Activated T-helper 17 cell treated with anti-CD3 and anti-CD28 coated beads, Interleukin-2, amount 50 U/mL, for 72 hours (primary cell): ENCODE data around the gene POU2AF2. TPM values are rescaled to one million over a fixed set of nuclear protein-coding genes. Genes with fewer than 3 reads are reported as not detected.
"Not testable (repeated sequence)": the region's sequence is repeated elsewhere in the genome, so short reads cannot be mapped to it uniquely, and the experiment has no call there.

Experiments used
- ATAC-seq: fragments of 150-1000 bp; cut with Tn5 transposase; replicated peaks from 2 replicates; pipeline ENCODE4 v1.10.0; 2021; ENCODE audit warnings: mild to moderate bottlenecking, moderate library complexity
- H3K27ac Mint-ChIP-seq: one replicate; pipeline ENCODE4 v1.8.0; 2022; ENCODE audit warnings: mixed read lengths
- H3K27me3 Mint-ChIP-seq: one replicate; pipeline ENCODE4 v1.8.0; 2022; ENCODE audit warnings: mixed read lengths
- H3K36me3 Mint-ChIP-seq: one replicate; pipeline ENCODE4 v1.8.0; 2022; ENCODE audit warnings: low read depth, mild to moderate bottlenecking, mixed read lengths
- H3K4me1 Mint-ChIP-seq: one replicate; pipeline ENCODE4 v1.8.0; 2022; ENCODE audit warnings: mixed read lengths
- H3K4me3 Mint-ChIP-seq: one replicate; pipeline ENCODE4 v1.8.0; 2022; ENCODE audit warnings: mild to moderate bottlenecking, mixed read lengths
- H3K9me3 Mint-ChIP-seq: one replicate; pipeline ENCODE4 v1.8.0; 2022; ENCODE audit warnings: mixed read lengths
- total RNA-seq, 2 donors: library from RNA; stranded (reverse); gene quantifications; one replicate each; pipeline ENCODE4 v1.2.3, GENCODE V29; 2022

POU2AF2 gene
- total RNA-seq, 2 donors from 2014 or later = 0.42 TPM; not detected in 1

DNA sequence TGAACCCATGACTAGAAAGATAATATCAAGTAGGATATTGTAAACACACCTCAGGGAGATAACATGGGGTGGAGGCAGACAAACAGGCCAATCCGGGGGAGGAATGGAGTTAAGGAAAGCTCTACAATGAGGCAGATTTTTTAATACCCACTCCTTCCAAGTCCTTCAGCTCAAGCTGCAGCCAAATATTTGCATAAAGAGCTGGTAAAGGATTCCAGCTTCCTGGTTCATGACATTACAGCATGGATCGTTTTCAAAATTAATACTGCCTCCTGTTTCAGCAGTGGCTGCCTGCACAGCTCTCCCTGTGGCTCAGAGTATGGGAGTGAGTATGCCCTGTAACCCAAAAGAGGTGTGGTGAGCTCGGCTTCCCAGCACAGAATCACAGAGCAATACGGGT, 57.9 kb downstream of the POU2AF2 start:
- Mint-ChIP-seq H3K27me3 (peaks cover 65% of the 10 kb centered on the region), H3K27ac (no peak overlapping the region), H3K36me3 (no peaks in the 10 kb centered on the region), H3K4me1 (no peaks in the 10 kb centered on the region), H3K9me3 (no peaks in the 10 kb centered on the region), H3K4me3 (no peak overlapping the region)
- ATAC-seq = no peak

DNA sequence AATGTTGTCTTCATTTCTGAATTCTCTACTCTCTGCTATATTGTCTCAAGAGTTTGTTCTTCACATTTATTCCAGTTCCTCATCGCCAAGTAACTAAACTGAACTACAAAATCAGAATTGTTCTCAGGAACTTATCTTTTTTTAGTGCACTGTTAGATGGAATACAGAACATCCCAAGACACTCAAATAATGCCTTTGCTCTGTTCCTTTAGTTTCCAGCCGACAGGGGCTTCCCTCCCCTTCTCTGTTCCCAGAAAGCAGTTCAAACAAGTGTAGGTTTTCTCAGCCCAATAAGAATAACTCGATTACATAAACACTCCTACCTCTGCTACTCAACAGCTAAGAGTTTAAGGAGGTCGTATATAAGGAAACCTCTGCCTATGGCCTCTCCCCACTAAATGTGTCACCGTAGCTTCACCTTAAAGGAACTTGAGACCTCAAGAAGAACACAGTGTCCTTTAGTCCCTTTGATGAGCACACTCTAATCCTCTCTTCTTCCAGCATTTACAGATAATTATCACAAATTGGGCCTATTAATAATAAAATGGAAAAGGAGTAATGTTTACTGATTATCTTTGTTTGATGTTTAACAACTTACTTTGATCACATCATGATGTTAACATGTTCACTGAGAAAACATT, 59.8 kb downstream of the POU2AF2 start:
- Mint-ChIP-seq H3K9me3 (no peaks in the 10 kb centered on the region), H3K36me3 (no peaks in the 10 kb centered on the region), H3K27ac (no peak overlapping the region), H3K4me1 (no peaks in the 10 kb centered on the region), H3K4me3 (no peak overlapping the region), H3K27me3 (peaks cover 62% of the 10 kb centered on the region)
- ATAC-seq = no peak

DNA sequence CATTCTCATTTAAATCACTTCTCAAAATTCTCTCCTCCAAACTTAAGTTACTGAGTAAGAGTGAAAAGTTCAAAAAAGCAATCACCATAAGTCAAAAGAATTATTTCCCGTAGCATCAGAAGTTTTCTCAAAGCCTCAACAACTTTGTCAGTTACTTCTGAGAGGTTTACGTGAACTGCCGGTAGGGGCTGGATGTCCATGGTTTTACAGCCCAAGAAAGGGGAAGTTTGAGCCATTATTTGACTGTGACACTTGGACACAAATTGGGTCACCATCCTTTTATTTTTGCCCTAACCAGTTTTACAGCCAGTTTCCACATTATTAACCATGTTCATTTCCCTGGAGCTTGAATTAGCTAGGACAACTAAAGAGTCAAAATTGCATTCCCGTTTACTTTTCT, 60.4 kb downstream of the POU2AF2 start:
- Mint-ChIP-seq H3K4me1 (no peaks in the 10 kb centered on the region), H3K27me3 (peaks cover 56% of the 10 kb centered on the region), H3K27ac (no peak overlapping the region), H3K9me3 (no peaks in the 10 kb centered on the region), H3K4me3 (no peak overlapping the region), H3K36me3 (no peaks in the 10 kb centered on the region)
- ATAC-seq = no peak

DNA sequence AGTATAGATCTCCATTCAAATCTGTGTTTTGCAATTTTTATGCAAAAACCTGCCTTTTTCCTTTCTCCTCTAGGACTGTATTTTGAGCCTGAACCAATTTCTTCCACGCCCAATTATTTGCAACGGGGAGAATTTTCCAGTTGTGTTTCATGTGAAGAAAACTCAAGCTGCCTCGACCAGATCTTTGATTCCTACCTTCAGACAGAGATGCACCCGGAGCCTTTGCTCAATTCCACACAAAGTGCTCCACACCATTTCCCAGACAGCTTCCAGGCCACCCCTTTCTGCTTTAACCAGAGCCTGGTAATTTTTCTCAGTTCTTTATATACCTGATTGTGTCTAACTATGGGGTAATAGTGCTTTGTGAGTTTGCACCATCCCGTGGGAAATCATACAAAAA, 60.8 kb downstream of the POU2AF2 start:
- no peaks in the 10 kb centered on the region for H3K9me3 Mint-ChIP-seq
- H3K27ac Mint-ChIP-seq = no peak overlapping the region
- H3K36me3 Mint-ChIP-seq = no peaks in the 10 kb centered on the region
- no peak for ATAC-seq
- H3K27me3 Mint-ChIP-seq = peaks cover 54% of the 10 kb centered on the region
- no peak overlapping the region for H3K4me3 Mint-ChIP-seq
- no peaks in the 10 kb centered on the region for H3K4me1 Mint-ChIP-seq

DNA sequence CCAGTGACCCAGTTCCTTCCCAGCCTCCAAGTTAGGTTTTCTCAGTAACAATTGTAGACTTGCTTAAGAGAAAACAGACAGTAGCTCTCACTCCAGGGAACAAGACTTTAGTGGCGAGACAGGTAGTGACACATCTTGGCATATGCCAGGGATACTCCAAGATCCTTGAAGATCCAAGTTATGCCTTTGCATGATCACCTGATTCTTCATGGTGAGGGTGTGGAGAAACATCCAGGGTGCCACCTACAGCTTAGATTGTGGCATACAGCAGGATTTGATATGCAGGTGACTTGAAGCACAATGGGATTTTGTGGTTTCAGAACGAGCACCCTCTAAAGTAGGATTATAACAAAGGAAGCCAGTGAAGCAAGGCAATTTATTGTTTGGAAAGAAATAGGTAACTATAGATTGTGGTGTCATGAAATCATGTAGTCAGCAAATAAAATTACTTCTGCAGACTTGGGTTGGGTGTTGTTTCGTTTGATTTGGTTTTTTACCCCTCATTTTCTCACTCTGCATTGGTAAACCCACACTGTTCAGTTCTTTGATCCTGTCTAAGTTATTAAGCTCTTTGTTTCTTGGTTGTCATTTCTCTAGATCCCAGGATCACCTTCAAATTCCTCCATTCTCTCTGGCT, 62.1 kb downstream of the POU2AF2 start:
- no peak overlapping the region for H3K4me3 Mint-ChIP-seq
- ATAC-seq = no peak
- H3K9me3 Mint-ChIP-seq = no peaks in the 10 kb centered on the region
- H3K36me3 Mint-ChIP-seq = no peaks in the 10 kb centered on the region
- H3K27ac Mint-ChIP-seq = no peak overlapping the region
- H3K4me1 Mint-ChIP-seq = no peaks in the 10 kb centered on the region
- H3K27me3 Mint-ChIP-seq = peaks cover 50% of the 10 kb centered on the region

DNA sequence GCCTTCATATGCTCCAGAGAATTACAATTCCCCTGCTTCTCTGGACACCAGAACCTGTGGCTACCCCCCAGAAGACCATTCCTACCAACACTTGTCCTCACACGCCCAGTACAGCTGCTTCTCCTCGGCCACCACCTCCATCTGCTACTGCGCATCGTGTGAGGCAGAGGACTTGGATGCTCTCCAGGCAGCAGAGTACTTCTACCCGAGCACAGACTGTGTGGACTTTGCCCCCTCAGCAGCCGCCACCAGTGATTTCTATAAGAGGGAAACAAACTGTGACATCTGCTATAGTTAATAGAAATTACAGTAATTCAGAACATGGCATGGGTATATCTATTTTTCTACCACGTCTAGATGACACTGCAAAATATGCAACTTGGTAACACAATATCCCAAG, 62.6 kb downstream of the POU2AF2 start:
- H3K4me3 Mint-ChIP-seq = no peak overlapping the region
- no peaks in the 10 kb centered on the region for H3K4me1 Mint-ChIP-seq
- ATAC-seq = no peak
- peaks cover 49% of the 10 kb centered on the region for H3K27me3 Mint-ChIP-seq
- no peaks in the 10 kb centered on the region for H3K9me3 Mint-ChIP-seq
- H3K27ac Mint-ChIP-seq = no peak overlapping the region
- H3K36me3 Mint-ChIP-seq = no peaks in the 10 kb centered on the region

DNA sequence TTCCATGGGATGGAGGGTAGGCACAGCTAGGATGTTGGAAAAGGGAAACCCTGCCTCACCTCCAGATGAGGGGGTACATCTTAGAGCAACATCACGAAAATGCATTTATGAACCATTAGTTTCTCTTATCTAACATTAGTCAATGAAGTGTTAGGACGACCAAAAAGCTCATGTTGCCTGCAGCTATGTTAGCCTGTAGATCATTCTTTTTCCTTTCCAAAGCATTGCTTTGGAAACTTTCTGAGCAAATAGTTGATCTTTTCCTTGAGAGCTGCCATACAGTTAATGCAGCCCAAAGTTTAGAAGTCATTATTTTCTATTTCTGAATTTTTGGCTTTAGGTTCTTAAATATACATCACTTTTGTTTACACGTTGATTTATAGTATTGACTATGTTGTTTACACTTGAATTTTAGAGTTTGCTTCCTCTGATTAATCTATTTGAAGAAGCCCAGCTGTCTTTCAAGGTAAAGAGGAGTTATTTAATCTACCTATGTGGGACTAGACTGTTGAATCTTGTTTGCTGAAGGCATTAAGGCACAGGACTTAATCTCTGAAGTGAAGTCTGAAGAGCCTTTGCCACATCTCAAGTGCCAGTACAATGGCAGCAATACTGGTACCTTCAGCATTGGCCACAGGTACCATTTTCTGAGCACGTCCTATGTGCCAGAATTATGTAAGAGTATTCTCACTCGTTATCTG, 63.8 kb downstream of the POU2AF2 start:
- Mint-ChIP-seq H3K27me3 (peaks cover 52% of the 10 kb centered on the region), H3K4me3 (no peak overlapping the region), H3K9me3 (no peaks in the 10 kb centered on the region), H3K4me1 (no peaks in the 10 kb centered on the region), H3K27ac (no peak overlapping the region), H3K36me3 (no peaks in the 10 kb centered on the region)
- no peak for ATAC-seq

DNA sequence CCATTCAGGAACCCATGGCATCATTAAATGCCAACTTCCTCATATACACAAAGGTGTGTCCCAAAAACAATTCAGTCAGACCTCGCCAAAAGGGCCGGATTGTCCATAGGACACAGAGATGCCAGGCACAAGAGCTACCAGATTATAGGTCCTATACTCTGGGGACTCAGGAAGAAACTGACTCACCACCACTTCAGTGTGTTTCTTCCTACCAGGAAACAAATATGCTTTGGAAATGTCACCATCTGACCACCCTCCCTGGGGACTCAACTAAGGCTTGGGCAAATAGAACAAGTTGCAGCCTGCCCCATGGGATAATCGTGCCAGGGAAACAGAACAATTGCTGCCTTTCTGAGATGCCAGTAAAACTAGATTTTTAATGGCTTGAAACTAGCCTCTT, 64.6 kb downstream of the POU2AF2 start:
- H3K36me3 Mint-ChIP-seq = no peaks in the 10 kb centered on the region
- no peak overlapping the region for H3K27ac Mint-ChIP-seq
- H3K4me1 Mint-ChIP-seq = no peaks in the 10 kb centered on the region
- no peak overlapping the region for H3K4me3 Mint-ChIP-seq
- ATAC-seq = no peak
- peaks cover 53% of the 10 kb centered on the region for H3K27me3 Mint-ChIP-seq
- H3K9me3 Mint-ChIP-seq = no peaks in the 10 kb centered on the region

DNA sequence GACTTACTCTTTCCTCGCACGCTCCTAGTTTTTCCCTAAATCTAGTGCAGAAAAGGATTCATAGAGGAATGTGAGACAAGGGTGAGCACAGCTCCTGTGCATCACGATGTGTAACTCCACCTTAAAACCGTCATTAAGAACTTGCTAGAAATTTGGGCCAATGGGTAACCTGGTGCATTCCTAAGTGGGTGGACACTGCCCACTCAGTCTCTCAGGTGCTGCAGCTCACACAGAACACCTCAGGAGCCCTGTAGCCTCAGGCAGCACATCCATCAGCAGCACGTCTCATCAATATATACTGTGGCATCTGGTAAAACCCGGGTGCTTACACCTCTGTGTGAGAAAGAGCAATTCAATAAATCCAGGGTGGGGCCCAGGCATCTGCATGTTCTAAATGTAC, 65.2 kb downstream of the POU2AF2 start:
- no peaks in the 10 kb centered on the region for H3K4me1 Mint-ChIP-seq
- ATAC-seq = no peak

DNA sequence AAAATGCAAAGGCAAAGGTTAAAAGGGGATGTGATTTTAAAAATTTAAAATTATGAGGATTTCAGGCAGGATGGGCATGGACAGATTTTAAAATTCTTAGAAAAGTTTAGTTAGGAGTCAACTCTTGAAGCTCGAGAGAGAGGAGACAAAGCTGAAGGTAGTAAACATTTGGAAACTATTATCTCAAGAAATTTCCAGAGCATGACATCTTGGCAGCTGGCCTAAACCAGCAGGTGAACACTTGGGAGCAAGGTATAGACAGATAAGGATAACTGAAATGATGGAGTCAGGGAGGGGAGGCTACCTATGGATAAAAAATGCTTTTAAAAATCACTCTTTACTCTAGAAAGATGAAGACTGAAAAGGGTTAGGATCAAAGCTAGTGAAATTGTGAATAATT, 66.6 kb downstream of the POU2AF2 start:
- Mint-ChIP-seq H3K27ac (no peak overlapping the region), H3K27me3 (peaks cover 36% of the 10 kb centered on the region), H3K36me3 (no peaks in the 10 kb centered on the region), H3K9me3 (no peaks in the 10 kb centered on the region), H3K4me1 (no peaks in the 10 kb centered on the region), H3K4me3 (no peak overlapping the region)
- no peak for ATAC-seq

More for the DNA sequence above, 65.2 kb downstream of the POU2AF2 start:
- Mint-ChIP-seq H3K9me3 (no peaks in the 10 kb centered on the region), H3K36me3 (no peaks in the 10 kb centered on the region), H3K27ac (no peak overlapping the region), H3K4me3 (no peak overlapping the region), H3K27me3 (peaks cover 48% of the 10 kb centered on the region)

DNA sequence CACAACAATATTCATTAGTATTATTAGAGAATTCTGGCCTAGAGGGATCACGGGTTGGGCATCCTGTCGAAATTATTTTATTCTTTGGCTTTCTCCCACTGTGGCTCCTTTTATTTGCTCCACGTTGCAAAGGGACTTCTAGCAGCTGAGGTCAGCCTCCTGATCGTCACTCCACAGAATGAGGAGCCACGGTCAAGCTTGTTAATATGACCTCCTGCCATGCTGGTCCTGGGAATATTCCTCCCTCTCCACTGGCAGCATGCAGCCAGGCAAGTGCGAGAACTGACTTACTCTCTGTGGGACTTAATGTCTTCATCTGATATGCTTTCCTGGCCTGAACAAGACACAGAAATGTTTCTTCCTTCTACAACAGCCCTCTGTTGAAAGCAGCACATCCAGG, 73.8 kb downstream of the POU2AF2 start:
- H3K27ac Mint-ChIP-seq = no peak overlapping the region
- no peaks in the 10 kb centered on the region for H3K4me1 Mint-ChIP-seq
- H3K36me3 Mint-ChIP-seq = no peaks in the 10 kb centered on the region
- peaks cover 20% of the 10 kb centered on the region for H3K27me3 Mint-ChIP-seq
- H3K9me3 Mint-ChIP-seq = no peaks in the 10 kb centered on the region
- ATAC-seq = no peak
- H3K4me3 Mint-ChIP-seq = no peak overlapping the region

DNA sequence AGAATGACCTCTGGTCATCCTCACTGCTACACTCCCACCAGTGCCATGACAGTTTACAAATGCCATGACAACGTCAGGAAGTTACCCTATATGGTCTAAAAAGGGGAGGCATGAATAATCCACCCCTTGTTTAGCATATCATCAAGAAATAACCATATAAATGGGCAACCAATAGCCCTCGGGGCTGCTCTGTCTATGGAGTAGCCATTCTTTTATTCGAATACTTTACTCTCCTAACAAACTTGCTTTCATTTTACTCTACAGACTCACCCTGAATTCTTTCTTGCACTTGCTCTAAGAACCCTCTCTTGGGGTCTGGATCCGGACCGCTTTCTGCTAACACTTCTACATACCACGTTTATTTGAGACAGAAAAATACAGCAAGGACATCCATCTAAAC, 74.7 kb downstream of the POU2AF2 start:
- H3K27ac Mint-ChIP-seq, H3K36me3 Mint-ChIP-seq, H3K4me3 Mint-ChIP-seq, H3K9me3 Mint-ChIP-seq, H3K4me1 Mint-ChIP-seq, ATAC-seq: not testable (repeated sequence)
- peaks cover 19% of the 10 kb centered on the region for H3K27me3 Mint-ChIP-seq

DNA sequence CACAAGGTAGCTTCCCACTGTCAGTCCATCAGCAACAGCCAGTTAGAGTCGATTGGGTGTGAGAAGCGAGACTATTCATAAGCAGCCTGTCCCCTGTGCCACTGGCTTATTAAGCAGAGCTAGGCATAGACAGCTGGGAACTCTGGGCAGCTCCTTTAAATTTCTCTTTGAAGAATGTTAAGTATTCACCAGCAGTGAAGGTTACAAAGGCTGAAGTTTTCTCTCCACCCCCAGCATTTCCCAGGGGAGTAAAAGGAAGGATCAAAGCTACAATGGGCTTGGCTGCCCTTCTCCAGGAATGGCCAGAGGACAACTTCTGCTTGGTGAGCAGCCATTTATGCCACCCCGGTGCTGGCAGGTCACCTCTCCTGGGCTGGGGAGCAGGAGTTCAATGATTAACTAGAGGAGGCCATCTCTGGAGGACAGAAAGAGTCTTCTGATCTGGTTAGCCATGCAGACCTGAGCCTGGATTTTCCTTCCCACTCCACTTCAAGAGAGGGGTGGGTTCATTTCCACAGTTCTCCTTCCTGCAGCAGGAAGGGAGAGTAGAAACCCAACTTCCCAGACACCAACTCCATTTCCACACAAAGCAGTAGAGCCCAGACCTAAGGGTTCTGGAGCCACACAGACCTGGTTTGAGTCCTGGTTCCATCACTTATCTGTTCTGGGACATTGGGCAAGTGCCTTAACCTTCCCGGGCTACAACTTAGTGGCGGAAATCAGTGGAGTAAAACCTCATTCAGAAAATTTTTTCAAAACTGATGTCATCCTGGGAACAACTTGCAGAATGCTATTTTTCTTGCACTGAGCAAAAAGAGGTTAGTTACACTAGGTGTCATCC, 75.4 kb downstream of the POU2AF2 start:
- H3K4me1 Mint-ChIP-seq = no peaks in the 10 kb centered on the region

DNA sequence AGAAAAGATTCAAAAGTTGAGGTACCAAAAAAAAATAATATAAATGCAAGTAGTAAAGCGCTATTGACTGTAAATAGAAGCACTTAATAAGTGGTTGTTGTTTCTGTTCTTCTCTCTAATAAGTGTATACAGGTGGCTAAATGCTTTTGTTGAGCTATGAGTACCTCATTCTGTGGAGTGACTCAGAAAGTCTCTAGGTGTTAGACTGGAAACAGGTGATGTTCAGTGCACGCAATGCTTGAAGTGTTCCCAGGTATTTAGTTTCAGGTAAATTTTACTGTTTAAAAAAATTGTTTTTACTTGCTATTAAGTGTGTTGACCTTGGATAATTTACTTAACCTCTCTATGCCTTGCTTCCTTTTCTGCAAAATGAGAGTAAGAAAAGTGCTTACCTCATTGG, 77.0 kb downstream of the POU2AF2 start:
- no peak for ATAC-seq
- Mint-ChIP-seq H3K27ac (no peak overlapping the region), H3K4me3 (no peak overlapping the region), H3K4me1 (no peaks in the 10 kb centered on the region), H3K9me3 (peaks cover 3% of the 10 kb centered on the region), H3K27me3 (peaks cover 22% of the 10 kb centered on the region), H3K36me3 (no peaks in the 10 kb centered on the region)

More for the DNA sequence above, 75.4 kb downstream of the POU2AF2 start:
- Mint-ChIP-seq H3K36me3 (no peaks in the 10 kb centered on the region), H3K4me3 (no peak overlapping the region), H3K9me3 (peaks cover 3% of the 10 kb centered on the region), H3K27ac (no peak overlapping the region), H3K27me3 (peaks cover 21% of the 10 kb centered on the region)
- ATAC-seq = no peak
